HG03342 (cell line): Measurements from ENCODE around the gene TMC1.
"Not testable (repeated sequence)": the region's sequence is repeated elsewhere in the genome, so short reads cannot be mapped to it uniquely, and the experiment has no call there.

Experiments used
- ATAC-seq: cut with Tn5 transposase; IDR thresholded peaks from one replicate; pipeline ENCODE4 v1.9.1; 2021; ENCODE audit warnings: mild to moderate bottlenecking, moderate library complexity; ENCODE audit not compliant: unreplicated experiment

Gene TMC1

GRCh38 chr9:72521416-72521815, at the start of gene TMC1:
Gene TMC1 (plus strand): TSS chr9:72521608. CDS start chr9:72648649, 127,041 bp downstream.
- ATAC-seq: not testable (repeated sequence)

- peak; percentile 87 for ATAC-seq
Measured at GRCh38 chr9:72473474-72474261, 47.7 kb upstream of the TMC1 start.

GRCh38 chr9:72474676-72475075, 46.7 kb upstream of the TMC1 start:
- ATAC-seq: no peak

- no peak for ATAC-seq
Measured at GRCh38 chr9:72476100-72476499, 45.3 kb upstream of the TMC1 start.

- ATAC-seq: no peak
Measured at GRCh38 chr9:72476617-72477437, 44.6 kb upstream of the TMC1 start.

GRCh38 chr9:72477930-72478518, 43.4 kb upstream of the TMC1 start:
- ATAC-seq: no peak

GRCh38 chr9:72478966-72479365, 42.4 kb upstream of the TMC1 start:
- no peak for ATAC-seq

- ATAC-seq: not testable (repeated sequence)
Measured at GRCh38 chr9:72480261-72480660, 41.1 kb upstream of the TMC1 start.

- no peak for ATAC-seq
Measured at GRCh38 chr9:72480921-72481320, 40.5 kb upstream of the TMC1 start.

GRCh38 chr9:72485821-72486593, 35.4 kb upstream of the TMC1 start:
- ATAC-seq: no peak

GRCh38 chr9:72486594-72486955, 34.8 kb upstream of the TMC1 start:
- no peak for ATAC-seq

GRCh38 chr9:72487665-72488064, 33.7 kb upstream of the TMC1 start:
- ATAC-seq: not testable (repeated sequence)

- no peak for ATAC-seq
Measured at GRCh38 chr9:72489986-72490385, 31.4 kb upstream of the TMC1 start.

- ATAC-seq: no peak
Measured at GRCh38 chr9:72491242-72491641, 30.2 kb upstream of the TMC1 start.

- no peak for ATAC-seq
Measured at GRCh38 chr9:72494051-72494450, 27.4 kb upstream of the TMC1 start.

GRCh38 chr9:72497447-72498046, 23.9 kb upstream of the TMC1 start:
- ATAC-seq: no peak

GRCh38 chr9:72506615-72507014, 14.8 kb upstream of the TMC1 start:
- no peak for ATAC-seq

GRCh38 chr9:72509053-72509452, 12.4 kb upstream of the TMC1 start:
- ATAC-seq: peak; percentile 22

- ATAC-seq: peak; percentile 96
Measured at GRCh38 chr9:72509635-72510034, 11.8 kb upstream of the TMC1 start.

GRCh38 chr9:72521011-72521410, 397 bp upstream of the TMC1 start:
- ATAC-seq: not testable (repeated sequence)
